KOPT-K1 (cell line): ENCODE data around the gene LST1.
A peak's percentile ranks its signal among the peaks of the same experiment; 100 is the strongest.
"Not testable (repeated sequence)": the region's sequence is repeated elsewhere in the genome, so short reads cannot be mapped to it uniquely, and the experiment has no call there.

Experiments used
- H3K27ac ChIP-seq: fragments of 200-600 bp; sonication (generic); 2 replicates; pipeline ENCODE4 v1.5.1; 2016; ENCODE audit warnings: antibody characterized with exemption, mild to moderate bottlenecking, low read depth, low read length; ENCODE audit not compliant: poor library complexity, severe bottlenecking
- H3K36me3 ChIP-seq: fragments of 200-600 bp; sonication (generic); 2 replicates; pipeline ENCODE4 v1.5.1; 2017; ENCODE audit warnings: antibody characterized with exemption, mild to moderate bottlenecking, low read length, moderate library complexity; ENCODE audit not compliant: insufficient read depth
- H3K9me3 ChIP-seq: fragments of 200-600 bp; sonication (generic); 2 replicates; pipeline ENCODE4 v1.5.1; 2017; ENCODE audit warnings: antibody characterized with exemption, low read length, mild to moderate bottlenecking; ENCODE audit not compliant: insufficient read depth, poor library complexity, severe bottlenecking

LST1 gene

DNA sequence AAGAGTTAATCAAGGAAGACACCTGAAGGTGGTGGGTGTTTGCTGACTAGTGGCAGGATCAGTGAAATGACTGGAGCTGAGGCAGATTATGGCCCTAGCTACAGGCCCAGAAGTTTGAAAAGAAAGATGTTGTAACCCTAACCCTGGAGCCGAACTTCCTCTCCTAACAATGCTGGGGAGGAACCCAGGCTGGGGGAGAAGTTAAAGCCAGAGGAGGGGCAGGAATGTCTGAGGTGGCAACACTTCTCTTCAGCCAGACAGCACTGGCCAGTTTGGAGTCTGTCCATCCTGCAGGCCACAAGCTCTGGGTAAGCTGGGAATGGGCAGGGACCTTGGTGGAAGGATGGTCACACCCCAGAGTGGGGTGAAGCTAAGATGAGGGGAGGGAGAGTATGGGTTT lies at the start of gene LST1:
Gene LST1, plus strand, starts transcription at position 270 of the 400 bp plus-strand sequence. CDS start 1,023 bp downstream, outside the sequence.
- Histone ChIP-seq H3K27ac (peak within 1 kb of the TSS; percentile 91), H3K9me3 (no peaks in the 10 kb centered on the region), H3K36me3 (no peaks in the 10 kb centered on the region)

GRCh38 chr6:31538805-31539400 lies 47.2 kb upstream of the LST1 start:
- peaks cover 68% of the 10 kb centered on the region for H3K36me3 ChIP-seq
- no peaks in the 10 kb centered on the region for H3K9me3 ChIP-seq
- no peak overlapping the region for H3K27ac ChIP-seq

GRCh38 chr6:31540640-31541039 lies 45.4 kb upstream of the LST1 start:
- H3K9me3 ChIP-seq = no peaks in the 10 kb centered on the region
- H3K27ac ChIP-seq = peak overlapping the region; percentile 97
- peaks cover 51% of the 10 kb centered on the region for H3K36me3 ChIP-seq

DNA sequence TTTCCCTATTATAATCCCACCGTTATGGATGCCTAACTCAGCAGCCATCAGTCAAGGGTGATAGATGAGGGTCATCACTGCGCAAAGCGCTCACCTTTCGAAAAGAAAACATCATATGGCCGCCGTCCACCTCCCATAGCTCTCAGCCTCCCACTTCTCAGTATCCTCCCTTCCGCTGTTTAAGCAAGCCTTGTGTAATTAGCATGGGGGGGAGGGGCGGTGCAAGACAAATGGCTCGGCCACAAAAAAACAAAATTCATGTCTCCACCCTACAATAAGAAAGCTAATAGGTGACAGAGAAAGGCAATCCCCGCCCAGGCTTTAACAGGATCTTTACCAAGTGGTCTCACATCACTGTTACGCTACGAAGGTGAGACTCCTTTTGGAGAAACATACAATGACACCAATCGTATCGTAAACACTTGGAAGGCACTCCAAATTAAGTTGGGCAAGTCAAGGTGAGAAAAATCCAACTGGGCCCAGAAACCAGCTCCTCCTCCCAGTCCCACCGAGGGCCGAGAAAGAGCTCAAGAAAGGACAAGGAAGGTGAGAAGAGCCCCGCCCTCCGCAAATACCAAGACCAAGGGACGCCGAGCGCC lies 44.9 kb upstream of the LST1 start:
- H3K27ac ChIP-seq = peak overlapping the region; percentile 97
- peaks cover 46% of the 10 kb centered on the region for H3K36me3 ChIP-seq
- H3K9me3 ChIP-seq = no peaks in the 10 kb centered on the region

DNA sequence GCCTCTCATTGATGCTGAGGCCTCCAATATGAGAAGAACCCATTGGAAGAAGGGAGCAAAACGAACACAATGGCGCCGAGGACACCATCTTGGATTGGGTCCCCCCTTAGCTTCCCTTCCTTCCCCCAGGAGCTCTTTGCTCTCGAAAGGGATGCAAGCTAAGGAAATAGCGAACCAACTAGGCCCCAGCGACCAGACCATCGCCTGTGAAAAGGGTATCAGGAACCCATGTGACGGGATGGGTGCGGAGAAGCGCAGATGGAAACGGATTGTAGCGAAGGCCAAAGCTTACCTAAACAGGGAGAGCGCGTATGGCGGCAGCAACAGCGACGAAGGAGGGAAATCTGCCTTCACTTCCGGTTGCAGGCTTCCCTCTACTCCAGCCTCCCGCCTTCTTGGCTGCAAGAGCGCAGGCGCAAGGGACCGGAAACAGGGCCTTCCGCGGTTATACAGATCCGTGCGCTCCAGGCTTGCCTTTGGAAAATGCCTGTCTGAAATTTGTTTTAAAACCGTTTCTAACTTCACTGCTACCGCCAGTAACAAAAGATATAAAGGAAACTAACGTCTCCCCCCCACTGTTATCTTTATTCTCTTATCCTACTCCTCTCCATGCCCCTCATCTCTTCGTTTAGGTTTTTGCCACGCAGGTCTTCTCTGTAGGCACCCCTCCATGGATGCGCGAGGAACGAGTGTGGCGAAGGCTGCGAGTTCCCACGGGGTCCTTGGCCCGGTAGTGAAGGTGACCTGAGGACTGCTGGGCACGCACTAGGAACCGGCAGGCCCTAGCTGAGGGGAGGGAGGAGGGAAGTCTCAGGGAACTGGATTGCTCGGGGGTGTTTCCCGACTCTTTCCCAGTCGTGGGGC lies 44.2 kb upstream of the LST1 start, which contains the start of gene DDX39B:
Gene DDX39B, minus strand, starts transcription at position 346 of the 864 bp plus-strand sequence. CDS start 1,471 bp downstream, outside the sequence.
- H3K9me3 ChIP-seq = no peaks in the 10 kb centered on the region
- peaks cover 39% of the 10 kb centered on the region for H3K36me3 ChIP-seq
- peak within 1 kb of the TSS; percentile 97 for H3K27ac ChIP-seq

GRCh38 chr6:31543639-31544038 lies 42.4 kb upstream of the LST1 start:
- no peaks in the 10 kb centered on the region for H3K9me3 ChIP-seq
- H3K27ac ChIP-seq = no peak overlapping the region
- H3K36me3 ChIP-seq = peaks cover 21% of the 10 kb centered on the region

DNA sequence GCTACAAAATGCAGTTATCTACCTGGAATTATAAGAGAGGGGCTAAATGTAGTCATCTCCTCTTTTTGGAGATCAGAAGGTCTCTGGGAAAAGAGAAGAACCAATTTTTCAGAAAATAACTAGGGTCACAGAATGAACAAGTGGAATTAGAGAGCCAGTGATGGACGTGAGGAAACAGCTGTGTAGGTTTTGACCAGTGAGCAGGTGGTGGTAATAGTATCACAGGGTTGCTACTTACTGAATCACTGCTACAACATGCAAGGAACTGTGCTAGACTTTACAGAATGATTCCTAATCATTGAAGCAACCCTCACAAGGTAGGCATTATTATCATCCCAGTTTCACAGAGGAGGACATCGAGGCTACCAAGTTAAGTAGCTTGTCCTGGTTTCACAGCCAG lies 41.4 kb upstream of the LST1 start:
- Histone ChIP-seq H3K27ac (no peak overlapping the region), H3K36me3 (peaks cover 20% of the 10 kb centered on the region), H3K9me3 (no peaks in the 10 kb centered on the region)

- H3K36me3 ChIP-seq = peaks cover 20% of the 10 kb centered on the region
- H3K9me3 ChIP-seq = no peaks in the 10 kb centered on the region
- H3K27ac ChIP-seq = no peak overlapping the region
Observed at GRCh38 chr6:31545291-31545690, 40.8 kb upstream of the LST1 start.

GRCh38 chr6:31546339-31546957 lies 39.6 kb upstream of the LST1 start, which contains the start of gene ATP6V1G2:
Gene ATP6V1G2, minus strand, starts transcription at chr6:31546608. Its CDS starts 49 bp downstream, at chr6:31546559.
- Histone ChIP-seq H3K27ac (peak within 1 kb of the TSS; percentile 68), H3K9me3 (no peaks in the 10 kb centered on the region), H3K36me3 (peaks cover 26% of the 10 kb centered on the region)

GRCh38 chr6:31546958-31547726 lies 38.9 kb upstream of the LST1 start, which contains the start of gene NFKBIL1:
Gene NFKBIL1, plus strand, starts transcription at chr6:31547608. Its CDS starts 87 bp downstream, at chr6:31547695.
- Histone ChIP-seq H3K36me3 (peaks cover 26% of the 10 kb centered on the region), H3K27ac (peak within 1 kb of the TSS; percentile 68), H3K9me3 (no peaks in the 10 kb centered on the region)

DNA sequence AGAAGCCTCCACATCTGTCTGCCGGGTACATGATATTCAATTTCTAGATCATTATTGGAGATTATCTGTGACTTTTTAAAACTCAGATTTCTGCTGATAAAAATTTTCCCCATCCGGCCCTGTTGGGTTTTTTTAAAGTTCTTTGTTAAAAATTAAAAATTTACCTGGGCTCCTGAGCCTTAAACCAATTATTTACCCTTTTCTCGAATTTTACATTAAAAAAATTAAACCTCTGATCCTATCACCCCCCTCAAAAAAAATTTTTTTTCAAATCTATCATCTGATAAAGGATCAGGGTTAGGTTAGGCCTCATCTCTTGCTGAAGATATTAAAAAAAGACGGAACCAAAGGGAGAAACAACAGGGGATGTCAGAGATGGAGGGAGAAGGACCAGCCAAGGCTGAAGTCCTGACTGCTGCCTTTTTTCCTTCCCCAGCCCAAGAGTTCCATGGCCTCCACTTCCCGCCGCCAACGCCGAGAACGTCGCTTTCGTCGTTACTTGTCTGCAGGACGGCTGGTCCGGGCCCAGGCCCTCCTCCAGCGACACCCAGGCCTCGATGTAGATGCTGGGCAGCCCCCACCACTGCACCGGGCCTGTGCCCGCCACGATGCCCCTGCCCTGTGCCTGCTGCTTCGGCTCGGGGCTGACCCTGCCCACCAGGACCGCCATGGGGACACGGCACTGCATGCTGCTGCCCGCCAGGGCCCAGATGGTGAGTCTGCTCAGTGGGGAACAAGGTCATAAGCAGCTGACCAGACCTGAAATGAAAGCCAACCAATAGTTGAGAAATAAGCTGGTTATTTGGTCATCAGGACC lies 38.1 kb upstream of the LST1 start:
- H3K27ac ChIP-seq = peak overlapping the region; percentile 68
- peaks cover 27% of the 10 kb centered on the region for H3K36me3 ChIP-seq
- no peaks in the 10 kb centered on the region for H3K9me3 ChIP-seq

- peaks cover 29% of the 10 kb centered on the region for H3K36me3 ChIP-seq
- H3K27ac ChIP-seq = peak overlapping the region; percentile 68
- H3K9me3 ChIP-seq = no peaks in the 10 kb centered on the region
Observed at GRCh38 chr6:31548544-31548873, 37.6 kb upstream of the LST1 start.

GRCh38 chr6:31551371-31551770 lies 34.7 kb upstream of the LST1 start:
- peaks cover 39% of the 10 kb centered on the region for H3K36me3 ChIP-seq
- not testable (repeated sequence) for H3K9me3 ChIP-seq
- H3K27ac ChIP-seq = peak overlapping the region; percentile 4

- peak overlapping the region; percentile 64 for H3K27ac ChIP-seq
- H3K9me3 ChIP-seq = no peaks in the 10 kb centered on the region
- peaks cover 36% of the 10 kb centered on the region for H3K36me3 ChIP-seq
Observed at GRCh38 chr6:31556307-31556706, 29.8 kb upstream of the LST1 start.
